ENCODE data around the gene RANBP1. TPM values are rescaled to one million over a fixed set of nuclear protein-coding genes. Genes with fewer than 3 reads are reported as not detected.
A peak's percentile ranks its signal among the peaks of the same experiment; 100 is the strongest.

RANBP1 gene
- total RNA-seq, 1 donor = 90.5 TPM

DNA sequence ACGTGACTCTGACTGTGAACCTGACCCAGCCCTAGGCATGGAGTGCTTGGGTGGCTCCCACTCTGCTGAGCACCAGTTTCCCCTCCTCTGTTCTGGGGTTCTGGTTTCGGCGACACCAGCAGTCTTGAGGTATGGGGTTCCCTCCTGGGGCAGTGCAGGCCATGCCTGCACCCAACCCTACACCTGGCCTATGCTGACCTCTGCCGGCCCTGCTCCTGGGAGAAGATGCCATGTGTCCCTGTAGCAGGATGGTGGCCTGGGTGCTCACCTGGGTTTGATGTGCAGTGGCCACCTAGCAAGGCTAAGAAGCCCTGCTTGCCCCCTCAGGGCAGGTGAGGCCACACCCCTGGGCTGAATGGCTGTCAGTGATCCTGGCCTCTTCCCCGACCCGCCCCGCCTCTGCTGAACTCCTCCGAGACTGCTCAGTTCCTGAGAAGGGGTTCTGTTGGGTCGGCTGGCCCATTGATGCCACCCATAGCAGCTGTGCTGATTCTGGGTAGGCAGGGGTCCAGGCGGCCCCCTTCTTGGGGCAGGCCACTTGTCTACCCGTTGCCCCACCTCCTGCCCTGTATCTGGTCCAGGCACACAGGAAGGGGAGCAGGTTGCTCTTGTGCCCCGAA lies 18.1 kb downstream of the RANBP1 start:
- DNase-seq (ENCODE audit: low read depth in 2 of 3, low spot score in 2 of 3) = no peak

DNA sequence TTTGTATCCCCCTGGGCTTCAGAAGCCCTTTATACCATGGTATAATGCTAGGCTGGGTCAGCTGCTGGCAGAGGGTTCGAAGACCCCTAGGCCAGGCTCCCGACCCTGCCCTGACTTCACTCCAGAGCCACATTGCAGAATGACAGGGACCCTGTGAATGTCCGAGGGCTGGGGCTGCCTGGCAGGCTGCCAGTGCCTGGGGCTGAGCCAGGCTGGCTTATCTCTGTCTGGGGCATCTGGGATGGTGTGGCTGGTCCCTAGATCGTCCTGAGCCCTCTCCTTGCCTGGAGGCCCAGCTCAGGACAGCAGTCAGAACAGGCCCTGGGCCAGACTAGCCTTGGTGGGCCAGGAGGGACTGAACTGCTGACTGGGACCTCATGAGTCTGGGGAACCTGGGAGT lies 19.4 kb downstream of the RANBP1 start:
- DNase-seq (ENCODE audit: low read depth in 2 of 3, low spot score in 2 of 3) = no peak

DNA sequence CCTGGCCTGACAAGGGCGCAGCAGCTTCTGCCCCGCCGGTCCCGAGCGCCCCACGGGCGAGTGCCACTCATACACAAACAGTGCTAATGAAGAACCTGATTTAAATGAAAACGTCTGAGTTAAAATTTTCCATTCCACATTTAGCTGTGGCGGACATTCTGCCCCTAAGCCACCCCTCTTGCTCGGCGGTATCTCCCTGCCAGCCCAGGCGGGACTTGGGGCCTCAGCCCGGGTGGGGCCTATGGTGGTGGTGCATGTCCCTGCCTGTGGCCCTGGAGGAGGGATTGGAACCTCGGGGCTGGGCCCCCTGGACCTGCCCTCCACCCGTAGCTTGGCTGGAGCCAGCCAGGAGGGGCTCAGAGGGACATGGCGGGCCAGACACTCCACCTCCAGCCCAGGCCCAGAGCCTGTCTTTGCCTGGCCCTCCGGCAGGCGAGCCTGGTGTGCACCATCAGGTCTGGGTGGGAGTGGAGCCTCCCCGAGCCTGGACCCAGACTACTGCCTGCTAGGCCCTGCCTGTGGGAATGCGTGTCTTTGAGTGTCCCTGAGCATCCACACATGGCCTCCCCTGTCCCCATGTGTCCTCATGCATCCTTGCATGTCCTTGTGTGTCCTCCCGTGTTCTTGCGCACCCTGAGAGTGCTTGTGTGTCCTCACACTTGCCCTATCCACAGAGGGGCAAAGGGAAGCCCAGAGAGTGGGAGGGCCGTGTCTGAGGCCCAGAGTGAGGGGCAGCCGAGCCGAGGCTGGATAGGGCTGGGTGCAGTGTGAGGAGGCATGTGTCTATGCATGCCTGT lies 20.1 kb downstream of the RANBP1 start:
- DNase-seq (ENCODE audit: low read depth in 2 of 3, low spot score in 2 of 3) = no peak

DNA sequence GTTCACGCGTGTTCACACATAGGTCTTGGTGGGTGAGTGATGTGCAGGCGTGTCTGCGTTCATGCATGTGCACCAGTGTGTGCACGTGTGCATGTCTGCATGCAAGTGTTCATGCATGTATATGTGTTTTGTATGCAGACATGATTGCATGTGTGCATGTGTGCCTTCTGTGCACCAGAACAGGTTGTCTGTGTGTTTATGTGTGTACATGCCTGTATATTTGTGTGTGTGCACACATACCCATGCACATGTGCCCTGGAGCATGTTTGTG lies 20.6 kb downstream of the RANBP1 start:
- DNase-seq (ENCODE audit: low read depth in 2 of 3, low spot score in 2 of 3) = no peak

DNA sequence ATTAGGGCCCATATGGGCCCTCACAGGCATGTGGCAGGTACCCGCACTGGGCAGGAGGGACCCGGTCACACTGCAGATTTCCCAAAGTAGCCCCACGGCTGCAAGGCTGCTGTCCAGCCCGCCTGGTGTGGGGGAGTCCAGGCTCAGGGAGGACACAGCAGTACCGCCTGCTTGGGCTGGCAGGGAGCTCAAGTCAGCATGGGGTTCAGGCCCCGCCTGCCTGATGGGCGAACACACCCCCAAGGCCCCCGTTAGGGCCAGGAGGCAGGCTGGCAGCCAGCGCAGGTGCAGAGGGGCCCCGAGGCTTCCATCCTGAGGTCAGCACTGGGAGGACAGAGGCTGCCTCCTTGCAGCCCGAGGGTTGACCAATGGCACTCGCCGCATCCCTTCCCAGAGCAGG lies 21.2 kb downstream of the RANBP1 start:
- DNase-seq (ENCODE audit: low read depth in 2 of 3, low spot score in 2 of 3) = no peak

DNA sequence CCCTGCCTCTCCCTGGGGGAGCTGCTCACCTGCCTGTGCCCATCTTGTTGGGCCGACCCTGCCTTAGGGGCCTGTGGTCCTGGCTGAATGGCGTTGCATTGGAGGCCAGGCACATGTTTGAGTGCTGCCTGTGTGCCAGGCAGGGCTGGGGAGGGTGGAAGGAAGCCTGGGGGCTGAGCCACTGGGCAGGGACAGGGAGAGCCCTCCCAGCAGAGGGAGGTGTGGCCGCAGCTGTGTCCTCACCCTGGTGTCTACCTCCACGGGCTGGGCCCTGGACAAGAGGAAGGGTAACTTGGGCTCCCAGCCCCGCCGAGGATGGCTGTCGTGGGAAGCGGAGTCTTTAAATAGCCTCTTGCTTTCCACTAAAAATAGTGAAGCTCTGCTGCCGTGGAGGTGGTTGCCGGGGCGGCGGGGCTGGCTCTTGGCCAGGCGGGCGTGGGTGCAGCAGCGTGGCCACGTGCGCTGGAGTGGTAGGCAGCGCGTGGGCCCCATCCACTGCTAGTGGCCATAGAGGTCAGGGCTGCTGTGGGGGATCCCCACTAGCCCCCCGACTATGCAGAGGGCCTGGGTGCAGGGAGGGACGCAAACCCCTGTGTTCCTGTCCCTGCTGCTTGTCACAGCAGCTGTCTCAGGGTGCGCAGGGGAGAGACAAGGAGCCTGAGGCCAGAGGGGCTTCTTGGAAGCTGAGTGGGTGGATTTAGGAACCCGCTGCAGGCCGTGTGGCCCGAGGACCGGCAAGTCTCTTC lies 21.9 kb downstream of the RANBP1 start:
- DNase-seq (ENCODE audit: low read depth in 2 of 3, low spot score in 2 of 3) = no peak

DNA sequence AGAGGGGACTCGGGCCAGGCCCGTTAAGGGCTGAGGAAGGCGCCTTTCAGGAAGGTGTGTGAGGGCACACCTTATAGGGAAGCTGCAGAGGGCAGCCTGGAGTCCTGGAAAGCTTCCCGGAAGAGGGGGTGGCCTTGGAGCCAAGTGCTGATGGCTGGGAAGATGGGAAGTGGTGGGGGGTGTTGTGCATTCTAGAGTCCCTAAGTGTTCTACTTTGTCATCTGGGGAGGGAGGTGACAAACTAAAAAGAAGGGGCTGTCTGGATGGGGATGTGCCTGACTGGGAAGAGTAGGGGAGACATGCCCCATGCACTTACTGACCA lies 22.5 kb downstream of the RANBP1 start:
- no peak for DNase-seq (ENCODE audit: low read depth in 2 of 3, low spot score in 2 of 3)

DNA sequence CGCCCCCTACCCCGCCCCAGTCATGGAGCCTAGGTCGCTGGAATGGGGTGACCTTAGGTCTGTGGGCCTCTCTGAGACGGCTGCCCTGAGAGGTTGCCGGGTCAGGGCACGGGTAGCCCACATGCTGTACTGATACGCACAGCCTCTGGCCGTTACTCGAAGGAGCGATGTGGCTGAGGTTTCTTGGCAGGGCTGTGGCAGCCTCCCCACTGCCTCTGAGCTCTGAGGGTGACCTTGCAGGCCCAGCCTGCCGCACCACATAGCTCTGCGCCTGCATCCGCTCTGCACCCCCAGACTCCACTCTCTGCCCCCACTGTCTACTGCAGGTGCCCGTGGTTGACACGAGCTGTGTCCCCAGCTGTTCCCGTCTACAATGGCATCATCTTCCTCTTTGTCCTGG lies 23.0 kb downstream of the RANBP1 start:
- no peak for DNase-seq (ENCODE audit: low read depth in 2 of 3, low spot score in 2 of 3)

DNA sequence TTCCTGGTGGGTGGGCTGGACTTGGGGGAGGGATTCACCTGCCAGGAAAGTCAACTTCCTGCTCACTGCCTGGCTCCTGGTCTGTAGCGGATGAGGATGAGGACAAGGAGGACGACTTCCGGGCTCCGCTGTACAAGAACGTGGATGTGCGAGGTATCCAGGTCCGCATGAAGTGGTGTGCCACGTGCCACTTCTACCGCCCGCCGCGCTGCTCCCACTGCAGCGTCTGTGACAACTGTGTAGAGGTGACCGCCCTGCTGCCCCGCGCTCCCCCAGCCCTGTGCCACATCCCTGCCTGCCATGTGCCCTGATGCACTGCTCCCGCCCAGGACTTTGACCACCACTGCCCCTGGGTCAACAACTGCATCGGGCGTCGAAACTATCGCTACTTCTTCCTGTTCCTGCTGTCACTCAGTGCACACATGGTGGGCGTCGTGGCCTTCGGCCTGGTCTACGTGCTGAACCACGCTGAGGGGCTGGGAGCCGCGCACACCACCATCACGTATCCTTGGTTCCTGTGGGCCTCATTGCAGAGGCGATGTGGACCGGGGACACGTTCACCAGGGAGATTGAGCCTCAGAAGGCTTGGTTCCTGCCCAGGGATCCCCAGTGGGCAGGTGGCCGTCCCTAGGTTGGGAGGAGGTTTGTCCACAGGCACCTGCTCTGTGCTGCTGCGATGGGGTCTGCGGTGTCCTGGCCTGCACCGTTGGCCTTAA lies 23.6 kb downstream of the RANBP1 start:
- DNase-seq (ENCODE audit: low read depth in 2 of 3, low spot score in 2 of 3) = no peak

DNA sequence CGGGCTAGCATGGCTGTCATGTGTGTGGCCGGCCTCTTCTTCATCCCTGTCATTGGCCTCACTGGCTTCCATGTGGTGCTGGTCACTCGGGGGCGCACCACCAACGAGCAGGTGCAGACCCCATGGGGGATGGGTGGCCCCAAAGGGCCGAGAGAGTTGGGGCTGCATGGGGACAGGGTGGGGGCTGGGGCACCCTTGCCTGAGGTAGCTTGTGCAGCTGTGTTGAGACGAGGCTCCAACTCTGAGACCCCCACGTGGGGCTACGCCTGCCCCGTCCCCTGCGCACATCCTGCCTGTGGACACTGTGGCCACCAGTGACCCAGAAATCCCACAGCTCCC lies 24.2 kb downstream of the RANBP1 start:
- no peak for DNase-seq (ENCODE audit: low read depth in 2 of 3, low spot score in 2 of 3)

DNA sequence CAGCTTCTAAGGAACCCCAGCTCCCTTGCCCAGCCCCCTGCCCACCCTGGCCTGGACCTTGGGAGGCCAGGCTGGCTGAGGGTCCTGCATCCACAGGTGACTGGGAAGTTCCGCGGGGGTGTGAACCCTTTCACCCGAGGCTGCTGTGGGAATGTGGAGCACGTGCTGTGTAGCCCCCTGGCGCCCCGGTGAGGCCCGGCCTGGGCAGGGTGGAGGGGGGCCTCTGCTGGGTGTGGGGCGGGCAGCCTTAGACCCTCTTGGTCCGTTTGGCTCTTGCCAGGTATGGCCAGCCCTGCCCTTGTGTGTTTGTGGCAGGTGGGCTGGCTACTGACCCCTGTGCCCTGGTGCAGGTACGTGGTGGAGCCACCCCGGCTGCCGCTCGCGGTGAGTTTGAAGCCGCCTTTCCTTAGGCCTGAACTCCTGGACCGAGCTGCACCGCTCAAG lies 24.6 kb downstream of the RANBP1 start:
- DNase-seq (ENCODE audit: low read depth in 2 of 3, low spot score in 2 of 3) = no peak

DNA sequence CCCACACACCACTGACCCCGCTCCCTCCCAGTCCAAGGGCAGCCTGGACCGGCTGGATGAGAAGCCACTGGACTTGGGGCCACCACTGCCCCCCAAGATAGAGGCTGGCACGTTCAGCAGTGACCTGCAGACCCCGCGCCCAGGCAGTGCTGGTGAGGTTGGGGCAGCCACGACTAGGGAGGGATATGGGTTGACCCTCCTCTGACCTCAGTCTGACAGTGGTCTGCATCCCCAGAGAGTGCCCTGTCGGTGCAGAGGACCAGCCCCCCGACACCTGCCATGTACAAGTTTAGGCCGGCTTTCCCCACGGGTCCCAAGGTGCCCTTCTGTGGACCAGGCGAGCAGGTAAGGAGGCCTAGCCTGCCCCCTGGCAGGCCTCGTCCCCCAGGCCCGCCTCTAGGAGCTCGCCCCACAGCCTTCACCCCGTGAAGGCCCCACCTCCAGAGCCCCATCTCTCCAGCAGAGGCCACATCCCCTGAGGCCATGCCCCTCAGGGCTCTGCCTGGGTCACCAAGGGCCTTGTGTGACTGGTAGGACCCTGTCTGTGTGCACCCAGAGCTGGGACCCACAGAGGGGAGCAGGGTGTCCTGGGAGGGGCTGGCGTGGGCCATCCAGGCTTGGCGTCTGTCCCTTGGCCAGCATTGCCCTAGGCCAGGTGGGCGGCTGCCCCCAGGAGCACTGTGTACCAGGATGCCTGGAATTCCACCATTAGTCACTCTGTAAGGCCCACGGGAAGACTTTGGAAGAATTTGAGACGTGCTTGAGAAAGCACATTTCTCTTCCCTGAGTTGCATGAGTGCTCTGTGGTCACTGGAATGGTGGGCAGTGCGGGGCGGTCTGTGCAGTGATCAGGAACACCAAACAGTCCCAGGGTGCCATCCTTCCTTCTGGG lies 25.5 kb downstream of the RANBP1 start:
- DNase-seq (ENCODE audit: low read depth in 2 of 3, low spot score in 2 of 3) = no peak

DNA sequence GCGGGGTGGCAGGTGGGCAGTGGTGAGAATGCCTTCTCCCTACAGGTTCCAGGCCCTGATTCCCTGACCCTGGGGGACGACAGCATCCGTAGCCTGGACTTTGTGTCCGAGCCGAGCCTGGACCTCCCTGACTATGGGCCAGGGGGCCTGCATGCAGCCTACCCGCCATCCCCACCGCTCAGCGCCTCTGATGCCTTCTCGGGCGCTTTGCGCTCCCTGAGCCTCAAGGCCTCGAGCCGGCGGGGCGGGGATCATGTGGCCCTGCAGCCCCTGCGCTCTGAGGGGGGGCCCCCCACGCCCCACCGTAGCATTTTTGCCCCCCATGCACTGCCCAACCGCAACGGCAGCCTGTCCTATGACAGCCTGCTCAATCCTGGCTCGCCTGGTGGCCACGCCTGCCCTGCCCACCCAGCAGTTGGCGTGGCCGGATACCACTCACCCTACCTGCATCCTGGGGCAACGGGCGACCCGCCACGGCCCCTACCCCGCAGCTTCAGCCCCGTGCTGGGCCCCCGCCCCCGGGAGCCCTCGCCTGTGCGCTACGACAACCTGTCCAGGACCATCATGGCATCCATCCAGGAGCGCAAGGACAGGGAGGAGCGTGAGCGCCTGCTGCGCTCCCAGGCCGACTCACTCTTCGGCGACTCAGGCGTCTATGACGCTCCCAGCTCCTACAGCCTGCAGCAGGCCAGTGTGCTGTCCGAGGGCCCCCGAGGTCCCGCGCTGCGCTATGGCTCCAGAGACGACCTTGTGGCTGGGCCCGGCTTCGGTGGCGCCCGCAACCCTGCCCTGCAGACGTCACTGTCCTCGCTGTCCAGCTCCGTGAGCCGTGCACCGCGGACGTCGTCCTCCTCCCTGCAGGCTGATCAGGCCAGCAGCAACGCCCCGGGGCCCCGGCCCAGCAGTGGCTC lies 27.1 kb downstream of the RANBP1 start:
- DNase-seq (ENCODE audit: low read depth in 2 of 3, low spot score in 2 of 3) = no peak

DNA sequence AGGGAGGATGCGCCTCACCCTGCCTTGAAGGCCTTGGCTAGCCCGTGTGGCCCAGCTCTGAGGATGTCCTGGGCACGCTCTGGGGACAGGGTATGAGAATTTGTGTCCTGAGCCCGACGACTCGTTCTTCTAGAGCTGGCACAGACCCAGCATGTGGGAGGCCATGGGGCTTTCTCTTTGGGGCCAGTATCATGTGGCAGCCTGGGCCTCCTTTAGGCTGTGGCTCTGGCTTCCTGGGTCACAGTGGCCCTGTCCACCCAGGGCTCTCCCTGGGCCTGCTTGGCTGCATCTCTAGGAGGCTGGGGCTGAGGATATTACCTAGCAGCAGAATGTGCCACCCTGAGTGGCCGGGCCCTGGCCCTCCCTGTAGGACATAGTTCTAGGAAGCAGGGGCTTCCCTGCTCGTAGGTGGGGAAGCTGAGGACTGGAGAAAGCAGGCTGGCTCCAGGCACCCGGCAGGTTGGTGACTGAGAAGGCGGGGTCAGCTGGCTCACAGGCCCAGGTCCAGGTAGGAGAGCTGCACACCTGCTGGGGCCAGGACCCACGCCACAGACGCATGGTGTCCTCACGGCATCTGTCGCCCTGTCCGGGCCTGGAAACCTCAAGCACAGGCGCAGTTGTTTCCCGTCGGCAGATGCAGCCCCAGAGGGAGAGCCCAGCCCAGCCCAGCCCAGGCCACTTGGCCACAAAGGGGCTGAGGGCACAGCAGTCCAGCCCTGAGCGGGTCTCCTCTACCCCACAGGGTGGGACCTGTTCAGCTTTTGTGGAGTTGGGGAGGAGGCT lies 28.2 kb downstream of the RANBP1 start:
- no peak for DNase-seq (ENCODE audit: low read depth in 2 of 3, low spot score in 2 of 3)

DNA sequence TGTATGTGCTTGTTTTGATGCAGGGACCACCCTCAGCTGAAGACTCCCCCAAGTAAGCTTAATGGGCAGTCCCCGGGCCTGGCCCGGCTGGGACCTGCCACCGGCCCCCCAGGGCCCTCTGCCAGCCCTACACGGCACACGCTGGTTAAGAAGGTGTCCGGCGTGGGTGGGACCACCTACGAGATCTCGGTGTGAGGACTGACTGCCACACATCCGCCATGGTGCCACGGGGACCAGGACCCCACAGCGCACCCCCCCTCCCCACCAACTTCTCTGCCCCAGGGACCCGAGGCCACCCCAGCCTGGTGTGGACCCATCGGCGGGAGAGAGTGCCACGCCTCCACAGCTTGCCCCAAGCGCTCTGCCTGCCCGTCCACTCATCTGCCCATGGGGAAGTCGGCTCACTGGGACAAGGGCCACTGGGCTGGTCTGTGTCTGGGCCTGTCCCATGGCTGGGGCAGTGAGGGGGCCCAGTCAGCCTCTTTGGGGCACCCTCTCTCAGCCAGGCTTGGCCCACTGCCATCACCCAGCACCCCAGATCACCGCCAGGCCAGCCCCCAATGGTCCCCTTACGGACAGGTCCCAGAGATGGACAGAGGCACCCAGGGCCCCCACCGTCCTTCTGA lies 29.4 kb downstream of the RANBP1 start:
- DNase-seq (ENCODE audit: low read depth in 2 of 3, low spot score in 2 of 3) = no peak

DNA sequence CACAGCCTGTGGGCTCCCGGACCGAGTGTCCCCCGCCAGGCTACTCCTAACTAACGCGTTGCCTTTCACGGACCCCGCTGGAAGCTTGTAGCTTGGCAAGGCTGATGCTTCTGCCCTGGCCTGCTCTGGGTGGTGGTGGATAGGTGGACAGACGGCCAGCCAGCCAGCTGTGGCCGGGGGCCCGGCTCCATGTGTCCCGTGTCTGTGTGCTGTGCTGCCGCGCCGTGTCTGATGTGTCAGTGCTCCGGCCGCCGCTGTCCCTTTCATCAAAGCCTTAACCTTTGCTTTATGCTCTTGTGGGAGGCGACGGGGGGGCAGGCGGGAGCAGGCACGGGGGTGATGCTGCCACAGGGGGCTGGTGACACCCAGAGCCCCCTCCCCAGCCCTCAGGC lies 29.9 kb downstream of the RANBP1 start:
- DNase-seq (ENCODE audit: low read depth in 2 of 3, low spot score in 2 of 3) = no peak

DNA sequence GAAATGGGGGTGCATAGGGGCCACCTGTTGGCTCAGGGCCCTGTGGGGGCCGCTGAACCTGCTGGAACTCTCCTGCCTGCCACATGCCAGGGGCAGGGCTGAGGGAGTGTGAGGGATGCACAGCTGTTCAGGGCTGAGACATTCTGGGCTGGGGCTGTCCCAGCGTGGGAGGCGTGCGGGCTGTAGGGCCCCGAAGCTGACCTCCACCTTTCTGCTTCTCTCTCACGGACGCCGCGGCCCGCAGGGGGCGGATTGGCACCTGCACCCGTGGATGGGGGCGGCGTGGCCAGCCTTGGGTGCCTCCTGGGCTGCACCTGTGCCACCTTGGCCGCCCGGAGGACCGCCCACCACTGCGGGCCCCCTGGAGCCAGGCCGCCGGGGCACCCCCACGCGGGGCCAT lies 30.9 kb downstream of the RANBP1 start:
- DNase-seq (ENCODE audit: low read depth in 2 of 3, low spot score in 2 of 3) = no peak

DNA sequence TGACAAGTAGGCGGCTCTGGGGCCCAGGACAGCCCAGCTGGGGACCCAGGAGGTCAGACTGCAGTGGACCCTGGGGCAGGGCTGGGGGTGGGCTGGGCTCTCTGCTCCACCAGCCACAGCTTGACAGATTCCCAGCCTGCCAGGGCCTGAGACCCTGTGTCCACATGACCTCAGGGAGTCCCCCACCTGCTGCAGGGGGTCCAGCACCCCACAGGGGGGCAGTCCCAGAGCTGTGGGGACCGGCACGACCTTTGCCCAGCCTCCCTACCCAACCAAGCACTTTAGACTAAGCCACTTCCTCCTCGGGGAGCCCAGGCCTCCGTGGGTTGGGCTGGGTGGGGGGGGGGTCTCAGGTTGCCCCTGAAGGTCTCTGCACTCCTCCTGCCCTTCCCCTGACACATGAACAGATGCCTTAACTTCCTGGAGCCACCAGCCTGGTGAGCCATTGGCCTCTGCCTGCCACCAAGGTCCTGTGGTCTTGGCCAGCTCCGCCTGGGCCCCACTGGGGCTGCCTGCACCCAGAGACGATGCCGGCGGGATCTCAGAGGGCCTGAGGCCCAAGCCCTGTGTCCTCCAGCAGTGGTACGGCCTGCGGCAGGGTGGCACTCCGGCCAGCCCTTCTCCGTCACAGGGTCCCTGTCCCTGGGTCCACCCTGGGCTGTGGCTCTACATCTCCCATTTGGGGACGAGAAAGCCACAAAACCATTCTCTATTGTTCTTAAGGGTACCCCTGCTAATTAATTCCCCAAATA lies 31.5 kb downstream of the RANBP1 start:
- peak in 1 of 3 donors; percentile 27 for DNase-seq (ENCODE audit: low read depth in 2 of 3, low spot score in 2 of 3)
